HL-60 (cell line): ENCODE results near the gene RELB.
"Not testable (repeated sequence)": the region's sequence is repeated elsewhere in the genome, so short reads cannot be mapped to it uniquely, and the experiment has no call there.

Source experiments
- DNase-seq, 2 experiments: peaks; one replicate each; pipeline ENCODE4 v3.0.0-alpha.2; 2010 to 2020; ENCODE audit warnings: low read depth in 1 of 2, low spot score in 1 of 2
- H3K27ac ChIP-seq: fragments of 250-450 bp; sonication (Bioruptor Pico); replicated peaks from 2 replicates; pipeline ENCODE4 v1.5.1; 2020; ENCODE audit warnings: mild to moderate bottlenecking, moderate library complexity
- H3K27me3 ChIP-seq: fragments of 250-450 bp; sonication (Bioruptor Pico); 2 replicates; pipeline ENCODE4 v1.5.1; 2021; ENCODE audit warnings: mild to moderate bottlenecking, moderate library complexity; ENCODE audit not compliant: insufficient read depth, poor library complexity, severe bottlenecking
- H3K4me3 ChIP-seq: replicated peaks from 2 replicates; pipeline ENCODE4 v1.5.1; 2011; ENCODE audit warnings: mild to moderate bottlenecking, control low read depth, low read length; ENCODE audit not compliant: insufficient read depth
- GABPA ChIP-seq: IDR thresholded peaks from 2 replicates; pipeline ENCODE4 v1.6.1; 2012; ENCODE audit warnings: low read depth
- POLR2AphosphoS5 ChIP-seq: IDR thresholded peaks from 2 replicates; pipeline ENCODE4 v1.6.1; 2012; ENCODE audit warnings: low read depth
- REST ChIP-seq: IDR thresholded peaks from 2 replicates; pipeline ENCODE4 v1.6.1; 2012; ENCODE audit warnings: low read depth; ENCODE audit not compliant: insufficient replicate concordance
- SPI1 ChIP-seq: IDR thresholded peaks from 2 replicates; pipeline ENCODE4 v1.6.1; 2012; ENCODE audit warnings: low read depth, mild to moderate bottlenecking, borderline replicate concordance
- TF ChIP-seq, protein P1 (sequence below): IDR thresholded peaks from one replicate; pipeline ENCODE4 v1.5.1; 2011; ENCODE audit warnings: low read length, control low read depth, inconsistent platforms; ENCODE audit not compliant: insufficient read depth

RELB gene

DNA sequence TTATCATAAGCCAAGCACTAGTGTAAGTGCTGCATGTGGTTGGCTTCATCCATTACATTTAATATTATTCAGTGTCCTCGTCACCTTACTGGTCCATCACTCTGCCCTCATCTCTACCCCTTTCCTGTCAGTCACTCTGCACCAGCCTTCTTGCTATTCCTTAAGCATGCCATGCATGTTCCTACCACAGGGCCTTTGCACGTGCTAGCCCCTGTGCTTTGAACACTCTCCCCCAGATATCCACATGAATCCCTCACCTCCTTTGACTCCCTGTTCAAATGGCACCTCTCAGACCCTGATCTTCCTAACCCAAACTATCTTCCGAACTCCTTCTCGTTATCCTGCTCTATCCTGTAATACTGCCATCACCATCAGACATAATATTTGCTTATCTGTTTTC lies 3.2 kb upstream of the RELB start:
- no peak for TF ChIP-seq GABPA
- TF ChIP-seq, protein P1, sequence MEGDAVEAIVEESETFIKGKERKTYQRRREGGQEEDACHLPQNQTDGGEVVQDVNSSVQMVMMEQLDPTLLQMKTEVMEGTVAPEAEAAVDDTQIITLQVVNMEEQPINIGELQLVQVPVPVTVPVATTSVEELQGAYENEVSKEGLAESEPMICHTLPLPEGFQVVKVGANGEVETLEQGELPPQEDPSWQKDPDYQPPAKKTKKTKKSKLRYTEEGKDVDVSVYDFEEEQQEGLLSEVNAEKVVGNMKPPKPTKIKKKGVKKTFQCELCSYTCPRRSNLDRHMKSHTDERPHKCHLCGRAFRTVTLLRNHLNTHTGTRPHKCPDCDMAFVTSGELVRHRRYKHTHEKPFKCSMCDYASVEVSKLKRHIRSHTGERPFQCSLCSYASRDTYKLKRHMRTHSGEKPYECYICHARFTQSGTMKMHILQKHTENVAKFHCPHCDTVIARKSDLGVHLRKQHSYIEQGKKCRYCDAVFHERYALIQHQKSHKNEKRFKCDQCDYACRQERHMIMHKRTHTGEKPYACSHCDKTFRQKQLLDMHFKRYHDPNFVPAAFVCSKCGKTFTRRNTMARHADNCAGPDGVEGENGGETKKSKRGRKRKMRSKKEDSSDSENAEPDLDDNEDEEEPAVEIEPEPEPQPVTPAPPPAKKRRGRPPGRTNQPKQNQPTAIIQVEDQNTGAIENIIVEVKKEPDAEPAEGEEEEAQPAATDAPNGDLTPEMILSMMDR, result no peak
- no peak for TF ChIP-seq POLR2AphosphoS5
- TF ChIP-seq SPI1, result no peak
- TF ChIP-seq REST, result no peak
- Histone ChIP-seq H3K27ac (no peak overlapping the region), H3K4me3 (no peak overlapping the region), H3K27me3 (no peaks in the 10 kb centered on the region)
- DNase-seq, result no peak

- H3K27me3 ChIP-seq, H3K27ac ChIP-seq, H3K4me3 ChIP-seq, DNase-seq: not testable (repeated sequence)
These were observed 1.9 kb upstream of the RELB start for GRCh38 chr19:44999131-44999925.

GRCh38 chr19:45000665-45001064 lies 599 bp upstream of the RELB start:
- H3K27ac ChIP-seq, DNase-seq, H3K27me3 ChIP-seq: not testable (repeated sequence)
- H3K4me3 ChIP-seq, result peak overlapping the region; percentile 74

GRCh38 chr19:45003485-45003884 lies 2.2 kb downstream of the RELB start:
- no peak overlapping the region for H3K27ac ChIP-seq
- no peaks in the 10 kb centered on the region for H3K27me3 ChIP-seq
- TF ChIP-seq REST (no peak), SPI1 (no peak), POLR2AphosphoS5 (no peak), GABPA (no peak)
- TF ChIP-seq, protein P1, result no peak
- H3K4me3 ChIP-seq, result no peak overlapping the region
- DNase-seq, result no peak

GRCh38 chr19:45005787-45006186 lies 4.5 kb downstream of the RELB start:
- no peak for DNase-seq
- TF ChIP-seq GABPA, result no peak
- TF ChIP-seq POLR2AphosphoS5, result no peak
- TF ChIP-seq REST, result no peak
- TF ChIP-seq, protein P1, result no peak
- TF ChIP-seq SPI1, result no peak
- H3K27me3 ChIP-seq, result no peaks in the 10 kb centered on the region
- H3K27ac ChIP-seq, result no peak overlapping the region
- no peak overlapping the region for H3K4me3 ChIP-seq
